ENCODE measurements around the gene ATP6V1B1. TPM values are rescaled to one million over a fixed set of nuclear protein-coding genes. Genes with fewer than 3 reads are reported as not detected.

Gene ATP6V1B1
- total RNA-seq, 2 donors from 2014 or later = 1.4 to 4.4 TPM

DNA sequence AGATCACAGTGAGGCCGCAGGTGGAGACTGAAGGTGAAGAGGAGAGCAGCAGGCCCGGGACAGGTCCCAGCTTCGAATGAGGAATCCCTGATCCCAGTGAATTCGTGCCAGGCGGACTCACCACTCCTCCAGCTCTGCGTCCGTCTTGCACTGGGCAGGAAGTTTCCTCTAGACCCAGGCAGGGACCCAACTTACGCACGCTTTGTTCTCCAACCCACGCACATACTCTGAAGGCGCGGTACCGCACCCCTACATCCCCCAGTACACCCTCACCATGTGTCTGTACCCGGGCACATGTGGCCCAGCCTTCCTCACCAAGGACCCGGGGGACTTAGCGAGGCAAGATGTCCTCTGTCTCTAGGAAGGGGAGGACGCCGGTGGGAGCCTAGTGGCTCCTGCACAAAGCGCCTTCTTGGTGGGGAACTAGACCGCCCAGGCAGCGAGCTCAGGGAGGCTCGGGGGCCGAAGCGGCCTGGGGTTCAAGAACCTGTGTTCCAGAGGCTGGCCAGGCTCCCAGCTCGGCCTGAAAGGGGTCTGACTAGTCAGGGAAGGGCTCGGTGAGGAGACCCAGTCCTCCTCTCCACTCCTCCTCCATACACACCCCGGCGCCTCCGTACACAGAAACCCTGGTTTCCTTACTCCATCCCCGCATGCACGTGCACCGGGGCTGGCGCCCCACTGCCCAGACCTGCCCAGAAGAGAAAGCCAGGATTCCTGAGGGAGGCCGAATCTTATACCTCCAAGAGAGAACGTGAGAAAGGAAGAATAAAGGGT lies 38.3 kb upstream of the ATP6V1B1 start:
- ATAC-seq (ENCODE audit: insufficient number of reproducible peaks, low FRiP score, low read depth) (no peak), DNase-seq (ENCODE audit: low spot score) (no peak)
- Histone ChIP-seq H3K27ac (no peak overlapping the region), H3K27me3 (replicated peaks; ENCODE audit: insufficient read depth) (peaks cover 13% of the 10 kb centered on the region), H3K4me1 (ENCODE audit: control insufficient read depth in 1 of 2, low read depth in 2 of 2) (peaks cover 23 to 27% of the 10 kb centered on the region in 2 donors), H3K36me3 (no peaks in the 10 kb centered on the region), H3K9me3 (no peaks in the 10 kb centered on the region), H3K4me3 (no peak overlapping the region)
- TF ChIP-seq, protein P1, sequence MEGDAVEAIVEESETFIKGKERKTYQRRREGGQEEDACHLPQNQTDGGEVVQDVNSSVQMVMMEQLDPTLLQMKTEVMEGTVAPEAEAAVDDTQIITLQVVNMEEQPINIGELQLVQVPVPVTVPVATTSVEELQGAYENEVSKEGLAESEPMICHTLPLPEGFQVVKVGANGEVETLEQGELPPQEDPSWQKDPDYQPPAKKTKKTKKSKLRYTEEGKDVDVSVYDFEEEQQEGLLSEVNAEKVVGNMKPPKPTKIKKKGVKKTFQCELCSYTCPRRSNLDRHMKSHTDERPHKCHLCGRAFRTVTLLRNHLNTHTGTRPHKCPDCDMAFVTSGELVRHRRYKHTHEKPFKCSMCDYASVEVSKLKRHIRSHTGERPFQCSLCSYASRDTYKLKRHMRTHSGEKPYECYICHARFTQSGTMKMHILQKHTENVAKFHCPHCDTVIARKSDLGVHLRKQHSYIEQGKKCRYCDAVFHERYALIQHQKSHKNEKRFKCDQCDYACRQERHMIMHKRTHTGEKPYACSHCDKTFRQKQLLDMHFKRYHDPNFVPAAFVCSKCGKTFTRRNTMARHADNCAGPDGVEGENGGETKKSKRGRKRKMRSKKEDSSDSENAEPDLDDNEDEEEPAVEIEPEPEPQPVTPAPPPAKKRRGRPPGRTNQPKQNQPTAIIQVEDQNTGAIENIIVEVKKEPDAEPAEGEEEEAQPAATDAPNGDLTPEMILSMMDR (IDR thresholded peaks at IDR 0.05) = no peak

DNA sequence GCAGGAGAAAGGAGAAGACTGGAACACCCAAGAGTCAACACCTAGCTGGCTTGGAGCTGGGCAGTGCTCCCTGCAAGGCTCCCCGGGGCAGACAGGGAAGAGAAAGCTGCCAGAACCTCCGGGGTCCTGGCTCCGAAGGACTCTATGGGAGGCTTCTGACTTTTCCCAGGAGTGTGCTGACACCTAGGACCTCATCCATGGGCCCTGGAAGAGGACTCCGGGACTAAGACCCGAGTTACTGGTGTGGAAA lies 37.8 kb upstream of the ATP6V1B1 start:
- ATAC-seq (ENCODE audit: insufficient number of reproducible peaks, low FRiP score, low read depth) (no peak), DNase-seq (ENCODE audit: low spot score) (no peak)
- no peak overlapping the region for H3K4me3 ChIP-seq
- TF ChIP-seq, protein P1 (IDR thresholded peaks at IDR 0.05) = no peak
- H3K4me1 ChIP-seq (ENCODE audit: control insufficient read depth in 1 of 2, low read depth in 2 of 2) = peaks cover 23 to 27% of the 10 kb centered on the region in 2 donors
- H3K27ac ChIP-seq = no peak overlapping the region
- no peaks in the 10 kb centered on the region for H3K9me3 ChIP-seq
- peaks cover 13% of the 10 kb centered on the region for H3K27me3 ChIP-seq (replicated peaks; ENCODE audit: insufficient read depth)
- no peaks in the 10 kb centered on the region for H3K36me3 ChIP-seq

DNA sequence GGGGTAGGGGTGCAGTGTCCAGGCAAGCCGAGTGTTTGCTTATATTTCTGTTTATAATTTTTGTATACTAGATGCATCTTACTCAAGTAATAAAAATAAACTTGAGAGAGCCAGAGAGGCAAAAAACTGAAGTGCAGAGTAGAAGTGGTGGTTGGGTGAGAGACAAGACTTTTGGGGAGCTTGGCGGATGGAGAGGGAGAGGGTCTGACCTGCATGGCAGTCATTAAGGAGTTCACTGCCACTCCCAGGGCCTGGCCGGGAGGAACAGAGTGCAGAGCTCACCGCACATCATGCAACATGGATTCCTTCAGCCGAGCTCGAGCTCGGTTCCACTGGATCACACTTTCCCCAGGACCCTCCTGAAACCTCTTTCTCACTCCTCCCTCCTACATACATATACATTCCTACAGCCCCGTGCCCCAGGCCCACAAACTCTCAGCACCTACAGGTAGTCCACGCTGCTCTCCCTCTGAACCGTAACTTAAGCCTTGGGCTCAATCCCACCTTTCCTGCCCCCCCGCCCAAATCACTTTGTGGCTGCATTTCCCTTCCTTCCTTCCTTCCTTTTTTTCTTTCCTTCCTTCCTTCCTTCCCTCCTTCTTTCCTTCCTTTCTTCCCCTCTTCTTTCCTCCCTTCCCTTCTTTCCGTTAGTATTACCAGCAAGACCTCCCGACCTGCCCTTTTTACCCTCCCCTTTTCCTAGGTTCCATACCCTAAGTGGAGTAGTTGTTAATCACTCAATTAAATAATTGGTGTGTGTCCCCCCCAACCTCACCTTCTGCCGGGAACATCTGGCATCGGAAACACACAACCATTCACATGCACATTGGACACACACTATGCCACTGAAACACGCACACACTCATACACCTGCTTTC lies 37.1 kb upstream of the ATP6V1B1 start:
- DNase-seq (ENCODE audit: low spot score) = no peak
- Histone ChIP-seq H3K4me3 (no peak overlapping the region), H3K27ac (no peak overlapping the region), H3K27me3 (replicated peaks; ENCODE audit: insufficient read depth) (peaks cover 13% of the 10 kb centered on the region), H3K4me1 (ENCODE audit: control insufficient read depth in 1 of 2, low read depth in 2 of 2) (peaks cover 23 to 27% of the 10 kb centered on the region in 2 donors), H3K36me3 (no peaks in the 10 kb centered on the region), H3K9me3 (no peaks in the 10 kb centered on the region)
- no peak for ATAC-seq (ENCODE audit: insufficient number of reproducible peaks, low FRiP score, low read depth)
- TF ChIP-seq, protein P1 (IDR thresholded peaks at IDR 0.05) = no peak

DNA sequence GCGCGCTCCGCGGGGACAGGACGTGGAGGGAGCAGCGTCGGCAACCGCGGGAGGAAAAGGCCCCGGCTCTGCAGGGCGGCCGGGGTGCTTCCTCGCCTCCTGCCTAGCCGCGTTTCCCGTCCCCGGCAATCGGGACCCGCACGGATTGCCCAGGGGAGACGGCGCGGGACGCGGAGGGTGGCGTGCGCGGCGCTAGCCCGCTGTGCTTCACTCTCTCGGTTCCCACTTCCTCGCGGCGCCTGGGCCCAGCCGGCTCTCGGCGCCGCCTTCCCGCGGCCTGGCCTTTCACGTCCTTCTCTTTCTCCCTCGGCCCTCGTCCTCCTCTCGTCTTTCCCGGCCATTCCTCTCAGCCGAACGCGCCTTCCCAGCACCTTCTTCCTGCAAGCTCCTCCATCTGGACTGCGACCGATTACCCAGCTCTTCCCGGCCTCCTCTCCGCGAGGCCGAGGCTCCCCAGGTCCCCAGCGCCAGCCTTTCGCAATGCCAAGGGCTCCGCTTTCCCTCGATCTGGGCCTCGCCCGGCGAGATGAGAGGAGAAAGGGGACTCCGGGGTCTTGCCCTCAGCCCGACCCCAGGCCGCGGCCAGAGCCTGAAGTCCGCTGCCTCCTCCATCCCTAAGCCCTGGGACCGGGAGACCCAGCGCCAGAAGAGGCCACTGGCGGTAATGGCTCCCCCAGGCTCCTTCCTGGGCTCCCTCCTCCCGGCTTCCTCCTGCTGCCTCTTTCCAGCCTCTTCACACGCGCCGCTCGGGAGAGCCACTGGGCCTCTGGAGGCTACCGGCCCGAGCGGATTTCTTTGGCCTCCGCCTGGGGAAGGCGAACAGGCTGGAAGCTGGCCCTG lies 34.3 kb upstream of the ATP6V1B1 start:
- H3K9me3 ChIP-seq = no peaks in the 10 kb centered on the region
- H3K4me1 ChIP-seq (ENCODE audit: control insufficient read depth in 1 of 2, low read depth in 2 of 2) = peaks cover 23 to 27% of the 10 kb centered on the region in 2 donors
- H3K4me3 ChIP-seq = peak overlapping the region; percentile 73
- no peak for DNase-seq (ENCODE audit: low spot score)
- H3K27me3 ChIP-seq (replicated peaks; ENCODE audit: insufficient read depth) = peaks cover 13% of the 10 kb centered on the region
- no peaks in the 10 kb centered on the region for H3K36me3 ChIP-seq
- no peak for ATAC-seq (ENCODE audit: insufficient number of reproducible peaks, low FRiP score, low read depth)
- TF ChIP-seq, protein P1 (IDR thresholded peaks at IDR 0.05) = no peak
- H3K27ac ChIP-seq = no peak overlapping the region

DNA sequence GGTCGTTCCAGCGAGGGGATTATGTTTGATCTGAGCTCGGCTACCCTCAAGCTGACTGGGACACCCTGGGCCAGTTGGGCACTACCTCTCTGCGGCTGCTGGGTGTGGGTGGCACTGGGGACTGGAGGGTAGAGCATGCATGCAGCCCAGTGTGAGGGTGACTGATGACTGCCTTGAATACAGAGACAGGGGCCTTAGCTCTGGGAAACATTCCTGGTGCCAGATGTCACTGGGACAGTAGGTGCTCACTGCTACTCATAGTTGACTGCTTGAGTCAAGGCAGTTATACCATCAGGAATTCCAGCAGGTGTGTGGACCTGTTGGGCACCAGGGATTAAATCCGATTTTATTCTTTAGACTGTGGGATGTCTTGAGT lies 33.6 kb upstream of the ATP6V1B1 start:
- no peaks in the 10 kb centered on the region for H3K9me3 ChIP-seq
- H3K27me3 ChIP-seq (replicated peaks; ENCODE audit: insufficient read depth) = peaks cover 19% of the 10 kb centered on the region
- H3K4me1 ChIP-seq (ENCODE audit: control insufficient read depth in 1 of 2, low read depth in 2 of 2) = peaks cover 23 to 29% of the 10 kb centered on the region in 2 donors
- no peaks in the 10 kb centered on the region for H3K36me3 ChIP-seq
- peak overlapping the region; percentile 73 for H3K4me3 ChIP-seq
- ATAC-seq (ENCODE audit: insufficient number of reproducible peaks, low FRiP score, low read depth) = no peak
- no peak for DNase-seq (ENCODE audit: low spot score)
- H3K27ac ChIP-seq = no peak overlapping the region
- TF ChIP-seq, protein P1 (IDR thresholded peaks at IDR 0.05) = no peak
